Mesenchymal stem cell (in vitro differentiated cells and primary cell): ENCODE data around the gene SPRN. TPM values are rescaled to one million over a fixed set of nuclear protein-coding genes. Genes with fewer than 3 reads are reported as not detected.

ENCODE experiments used
- DNase-seq: peaks from one replicate; pipeline ENCODE4 v3.0.0-alpha.2; 2013
- H2AFZ ChIP-seq: one replicate; pipeline ENCODE4 v1.6.1; 2013; ENCODE audit warnings: low read depth, mild to moderate bottlenecking, control low read depth, inconsistent platforms, low read length, moderate library complexity
- H2AK5ac ChIP-seq: 2 replicates; pipeline ENCODE4 v1.6.1; 2013; ENCODE audit warnings: low read length, moderate library complexity, mild to moderate bottlenecking, inconsistent platforms; ENCODE audit not compliant: severe bottlenecking
- H2BK120ac ChIP-seq: one replicate; pipeline ENCODE4 v1.6.1; 2013; ENCODE audit warnings: low read depth, mild to moderate bottlenecking, inconsistent platforms, low read length, moderate library complexity
- H2BK12ac ChIP-seq, 2 experiments: one replicate each; pipeline ENCODE4 v1.6.1; 2013; ENCODE audit warnings: inconsistent platforms in 2 of 2, low read length in 2 of 2, mild to moderate bottlenecking in 2 of 2, moderate library complexity in 2 of 2, control low read depth in 1 of 2
- H2BK15ac ChIP-seq: one replicate; pipeline ENCODE4 v1.6.1; 2013; ENCODE audit warnings: mild to moderate bottlenecking, low read depth, inconsistent platforms; ENCODE audit not compliant: poor library complexity, severe bottlenecking
- H2BK5ac ChIP-seq: 2 replicates; pipeline ENCODE4 v1.6.1; 2013; ENCODE audit warnings: low read depth, mild to moderate bottlenecking, low read length, control low read depth, inconsistent platforms; ENCODE audit not compliant: poor library complexity, severe bottlenecking
- H3K14ac ChIP-seq, 2 experiments: one replicate each; pipeline ENCODE4 v1.6.1; 2013; ENCODE audit warnings: inconsistent platforms in 2 of 2, low read length in 2 of 2, control low read depth in 1 of 2, mild to moderate bottlenecking in 1 of 2, moderate library complexity in 1 of 2
- H3K18ac ChIP-seq, 2 experiments: one replicate each; pipeline ENCODE4 v1.6.1; 2013; ENCODE audit warnings: inconsistent platforms in 2 of 2, low read length in 2 of 2, control low read depth in 1 of 2, low read depth in 1 of 2, mild to moderate bottlenecking in 1 of 2
- H3K23ac ChIP-seq, 2 experiments: one replicate each; pipeline ENCODE4 v1.6.1; 2013; ENCODE audit warnings: inconsistent platforms in 2 of 2, low read length in 2 of 2, mild to moderate bottlenecking in 2 of 2, moderate library complexity in 2 of 2, control low read depth in 1 of 2
- H3K27ac ChIP-seq: 2 replicates; pipeline ENCODE4 v1.5.1; 2013; ENCODE audit warnings: mild to moderate bottlenecking, moderate library complexity, low read length, control low read depth, inconsistent platforms; ENCODE audit not compliant: poor library complexity, severe bottlenecking
- H3K27me3 ChIP-seq, 2 experiments: 2 replicates each; pipeline versions ENCODE4 v1.6.1 to v1.7.0; 2013; ENCODE audit warnings: low read length in 2 of 2, mild to moderate bottlenecking in 2 of 2, moderate library complexity in 2 of 2, control low read depth in 1 of 2, inconsistent platforms in 1 of 2; ENCODE audit not compliant: control insufficient read depth in 1 of 2, insufficient read depth in 1 of 2
- H3K36me3 ChIP-seq, 2 experiments: 2 replicates each; pipeline versions ENCODE4 v1.6.1 to v1.7.0; 2013; ENCODE audit warnings: low read length in 2 of 2, control low read depth in 1 of 2, inconsistent platforms in 1 of 2, low read depth in 1 of 2, mild to moderate bottlenecking in 1 of 2; ENCODE audit not compliant: insufficient read depth in 2 of 2, control insufficient read depth in 1 of 2
- H3K4ac ChIP-seq, 2 experiments: one replicate each; pipeline ENCODE4 v1.6.1; 2013; ENCODE audit warnings: inconsistent platforms in 2 of 2, low read length in 2 of 2, mild to moderate bottlenecking in 2 of 2, moderate library complexity in 2 of 2, control low read depth in 1 of 2, low read depth in 1 of 2
- H3K4me1 ChIP-seq: 2 replicates; pipeline ENCODE4 v1.6.1; 2013; ENCODE audit warnings: low read depth, low read length, control low read depth; ENCODE audit not compliant: control insufficient read depth, insufficient read depth
- H3K4me2 ChIP-seq: 2 replicates; pipeline ENCODE4 v1.6.1; 2013; ENCODE audit warnings: low read length, mild to moderate bottlenecking, inconsistent platforms; ENCODE audit not compliant: poor library complexity, severe bottlenecking
- H3K4me3 ChIP-seq, 2 experiments: 2 replicates each; pipeline versions ENCODE4 v1.5.1 to v1.7.0; 2013; ENCODE audit warnings: low read length in 2 of 2, mild to moderate bottlenecking in 2 of 2, control low read depth in 1 of 2, low read depth in 1 of 2; ENCODE audit not compliant: insufficient read depth in 1 of 2
- H3K79me1 ChIP-seq: replicated peaks from 2 replicates; pipeline ENCODE4 v1.6.1; 2013; ENCODE audit warnings: mild to moderate bottlenecking, control low read depth, low read length, inconsistent platforms; ENCODE audit not compliant: poor library complexity, severe bottlenecking
- H3K9ac ChIP-seq: 2 replicates; pipeline ENCODE4 v1.7.0; 2013; ENCODE audit warnings: mild to moderate bottlenecking, low read length, moderate library complexity
- H3K9me3 ChIP-seq: 2 replicates; pipeline ENCODE4 v1.7.0; 2013; ENCODE audit warnings: mild to moderate bottlenecking, low read length; ENCODE audit not compliant: control insufficient read depth
- H4K8ac ChIP-seq: one replicate; pipeline ENCODE4 v1.6.1; 2013; ENCODE audit warnings: inconsistent platforms, mild to moderate bottlenecking, low read length, moderate library complexity
- H4K91ac ChIP-seq: one replicate; pipeline ENCODE4 v1.6.1; 2013; ENCODE audit warnings: mild to moderate bottlenecking, low read length, inconsistent platforms
- WGBS: methylation state at CpG from one replicate; pipeline ENCODE4 v1.1.7; 2013; ENCODE audit warnings: mixed read lengths; 5-methylcytosine and 5-hydroxymethylcytosine counted together
- small RNA-seq: library from polyadenylated mRNA; stranded (forward); fragments of <200 nt; extraction: miRNeasy Mini kit (QIAGEN cat#:217004); gene quantifications from one replicate; pipeline ENCODE3, GENCODE V24; 2013; ENCODE audit warnings: low read depth

The SPRN gene

GRCh38 chr10:133373174-133374090 lies 51.0 kb downstream of the SPRN start, which contains the start of gene ECHS1:
Gene ECHS1, minus strand, starts transcription at chr10:133373354. Its CDS starts 21 bp downstream, at chr10:133373333.
- peak within 1 kb of the TSS in 1 of 2 experiments; percentile 65 for H3K4ac ChIP-seq
- H3K27ac ChIP-seq, result no peak within 1 kb of the TSS
- H2BK5ac ChIP-seq, result no peak within 1 kb of the TSS
- H2BK12ac ChIP-seq, result peak within 1 kb of the TSS in 1 of 2 experiments; percentile 75
- H4K91ac ChIP-seq, result peak within 1 kb of the TSS; percentile 83
- peak within 1 kb of the TSS in 1 of 2 experiments; percentile 57 for H3K23ac ChIP-seq
- peak; percentile 92 for DNase-seq
- peak within 1 kb of the TSS; percentile 91 for H2AFZ ChIP-seq
- H3K18ac ChIP-seq, result peak within 1 kb of the TSS; percentile 85 to 92
- H3K36me3 ChIP-seq, result peaks cover 26 to 33% of the 10 kb centered on the region in 2 experiments
- no peak within 1 kb of the TSS for H2AK5ac ChIP-seq
- H3K4me3 ChIP-seq, result peak within 1 kb of the TSS; percentile 83 to 98
- peak within 1 kb of the TSS; percentile 88 for H4K8ac ChIP-seq
- 10% methylated on average over 44 of the region's 89 CpGs for WGBS
- peak within 1 kb of the TSS; percentile 91 for H2BK120ac ChIP-seq
- H3K4me2 ChIP-seq, result peak within 1 kb of the TSS; percentile 68
- H3K79me1 ChIP-seq, result peaks cover 25% of the 10 kb centered on the region
- H3K14ac ChIP-seq, result peak within 1 kb of the TSS in 1 of 2 experiments; percentile 94
- H3K4me1 ChIP-seq, result peaks cover 23% of the 10 kb centered on the region
- peak within 1 kb of the TSS; percentile 76 for H2BK15ac ChIP-seq
- H3K9ac ChIP-seq, result peak within 1 kb of the TSS; percentile 82
- no peaks in the 10 kb centered on the region for H3K27me3 ChIP-seq
- H3K9me3 ChIP-seq, result no peaks in the 10 kb centered on the region

GRCh38 chr10:133372507-133372906 lies 51.9 kb downstream of the SPRN start:
- no peak for DNase-seq
- no peak overlapping the region for H2BK5ac ChIP-seq
- peaks cover 31 to 38% of the 10 kb centered on the region in 2 experiments for H3K36me3 ChIP-seq
- H2AFZ ChIP-seq, result no peak overlapping the region
- H3K9me3 ChIP-seq, result no peaks in the 10 kb centered on the region
- H3K4me1 ChIP-seq, result peaks cover 18% of the 10 kb centered on the region
- peak overlapping the region; percentile 63 for H2BK15ac ChIP-seq
- no peak overlapping the region for H2BK120ac ChIP-seq
- peak overlapping the region; percentile 38 for H3K9ac ChIP-seq
- H2AK5ac ChIP-seq, result no peak overlapping the region
- H3K23ac ChIP-seq, result no peak overlapping the region
- H4K91ac ChIP-seq, result no peak overlapping the region
- peak overlapping the region; percentile 68 for H3K4me2 ChIP-seq
- no peaks in the 10 kb centered on the region for H3K27me3 ChIP-seq
- no peak overlapping the region for H3K14ac ChIP-seq
- H3K18ac ChIP-seq, result no peak overlapping the region
- no peak overlapping the region for H3K27ac ChIP-seq
- peak overlapping the region; percentile 73 to 98 for H3K4me3 ChIP-seq
- no peak overlapping the region for H2BK12ac ChIP-seq
- no peak overlapping the region for H3K4ac ChIP-seq
- H3K79me1 ChIP-seq, result peaks cover 30% of the 10 kb centered on the region
- 68% methylated on average over 14 of the region's 20 CpGs for WGBS
- no peak overlapping the region for H4K8ac ChIP-seq

Small RNAs within 50 kb of the gene (small RNA-seq; reads per million reads assigned to genes)
- not detected for gene AL360181.4
- 1.4 reads per million for gene MIR3944
